DOHH2 (cell line): Measurements from ENCODE around the gene MYOF.
"Not testable (repeated sequence)": the region's sequence is repeated elsewhere in the genome, so short reads cannot be mapped to it uniquely, and the experiment has no call there.

Source experiments
- H3F3A ChIP-seq: fragments of 200-600 bp; sonication (generic), shearing (Covaris generic); 2 replicates; pipeline ENCODE4 v1.6.0; 2016; ENCODE audit warnings: antibody characterized with exemption, mild to moderate bottlenecking; ENCODE audit not compliant: control insufficient read depth, insufficient read depth
- H3K27ac ChIP-seq: fragments of 200-600 bp; sonication (generic); 2 replicates; pipeline ENCODE4 v1.5.1; 2014; ENCODE audit warnings: low read depth, mild to moderate bottlenecking, low read length, moderate library complexity
- H3K27me3 ChIP-seq: fragments of 200-600 bp; sonication (generic); 2 replicates; pipeline ENCODE4 v1.6.1; 2014; ENCODE audit warnings: mild to moderate bottlenecking, low read length, mixed read lengths; ENCODE audit not compliant: control insufficient read depth
- H3K36me3 ChIP-seq: fragments of 200-600 bp; sonication (generic); 2 replicates; pipeline ENCODE4 v1.6.1; 2014; ENCODE audit warnings: mild to moderate bottlenecking, low read length, moderate library complexity, mixed read lengths; ENCODE audit not compliant: control insufficient read depth
- H3K4me1 ChIP-seq: fragments of 200-600 bp; sonication (generic); 2 replicates; pipeline ENCODE4 v1.6.1; 2014; ENCODE audit warnings: mild to moderate bottlenecking, low read length, mixed read lengths; ENCODE audit not compliant: control insufficient read depth
- H3K4me2 ChIP-seq: fragments of 200-600 bp; sonication (generic); 2 replicates; pipeline ENCODE4 v1.6.0; 2014; ENCODE audit warnings: mild to moderate bottlenecking, low read length, moderate library complexity
- H3K4me3 ChIP-seq: fragments of 200-600 bp; sonication (generic); 2 replicates; pipeline ENCODE4 v1.5.1; 2014; ENCODE audit warnings: mild to moderate bottlenecking, low read length, mixed read lengths
- H3K79me2 ChIP-seq: fragments of 200-600 bp; sonication (generic); 2 replicates; pipeline ENCODE4 v1.6.1; 2014; ENCODE audit warnings: mild to moderate bottlenecking, low read length, mixed read lengths; ENCODE audit not compliant: control insufficient read depth
- H3K9me2 ChIP-seq: fragments of 200-600 bp; sonication (generic); replicated peaks from 2 replicates; pipeline ENCODE4 v1.6.1; 2014; ENCODE audit warnings: mild to moderate bottlenecking, low read length, mixed read lengths; ENCODE audit not compliant: control insufficient read depth
- H3K9me3 ChIP-seq: fragments of 200-600 bp; sonication (generic); 2 replicates; pipeline ENCODE4 v1.6.1; 2014; ENCODE audit warnings: antibody characterized with exemption, low read length, mixed read lengths; ENCODE audit not compliant: control insufficient read depth, insufficient read depth
- H4K20me1 ChIP-seq: fragments of 200-600 bp; sonication (generic); 2 replicates; pipeline ENCODE4 v1.6.0; 2014; ENCODE audit warnings: low read depth, mild to moderate bottlenecking, antibody characterized with exemption, low read length, moderate library complexity; ENCODE audit not compliant: control insufficient read depth, insufficient read depth
- EZH2phosphoT487 ChIP-seq: fragments of 200-600 bp; sonication (generic); IDR thresholded peaks from 2 replicates; pipeline ENCODE4 v1.6.1; 2017; ENCODE audit warnings: borderline replicate concordance, mild to moderate bottlenecking, antibody characterized with exemption, low read length, moderate library complexity, mixed read lengths
- TF ChIP-seq, protein P1 (sequence below): fragments of 200-600 bp; sonication (generic); IDR thresholded peaks from one replicate; pipeline ENCODE4 v1.5.1; 2014; ENCODE audit warnings: antibody characterized with exemption, mild to moderate bottlenecking, low read depth, low read length; ENCODE audit not compliant: poor library complexity, severe bottlenecking

The MYOF gene

DNA sequence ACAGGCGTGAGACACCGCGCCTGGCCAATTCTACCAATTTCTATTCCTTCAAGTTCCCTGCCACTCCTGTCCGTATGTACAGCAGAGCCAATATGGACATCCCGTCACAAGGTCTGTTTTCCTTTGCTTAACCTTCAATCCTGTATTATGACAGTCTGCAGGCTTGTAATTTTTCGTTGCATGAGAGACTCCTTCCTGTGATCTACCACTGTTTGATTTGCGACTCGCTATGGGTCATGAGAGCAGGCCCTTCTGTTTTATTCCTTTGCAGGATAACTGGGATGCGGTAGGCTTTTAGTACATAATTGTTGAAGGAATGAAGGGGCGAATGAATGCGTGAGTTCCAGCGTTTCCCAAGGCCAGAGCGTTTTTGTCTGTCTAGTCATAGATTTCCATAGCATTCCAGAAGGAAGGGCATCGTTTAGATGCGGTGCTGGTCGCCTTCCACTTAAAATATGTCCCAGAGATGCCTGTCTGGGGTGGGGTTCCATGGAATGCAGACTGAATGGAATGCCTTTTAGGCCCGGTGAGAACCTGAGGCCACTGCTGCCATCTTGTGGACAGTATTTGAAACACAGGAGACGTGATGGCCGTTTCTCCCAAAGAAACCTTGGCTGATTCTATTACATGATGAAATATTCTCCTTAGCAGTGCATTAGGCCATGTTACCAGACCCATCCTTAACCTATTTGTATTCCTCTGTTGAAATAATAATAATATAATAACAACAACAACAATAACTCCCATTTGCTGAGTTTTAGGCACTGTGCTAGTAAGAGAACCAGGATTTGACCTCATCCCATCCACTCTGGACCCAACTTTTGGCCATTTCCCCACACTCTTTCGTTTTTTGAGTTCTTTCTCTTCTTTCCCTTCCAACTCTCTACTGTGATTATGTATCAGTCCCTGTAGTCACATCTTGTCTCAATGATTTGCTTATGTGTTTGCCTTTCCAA is 193.2 kb downstream of the MYOF start:
- Histone ChIP-seq H4K20me1 (no peaks in the 10 kb centered on the region), H3K4me3 (no peak overlapping the region), H3K4me2 (no peak overlapping the region), H3K27me3 (0 out of 2 replicates have a peak, but pooled peaks cover 3% of the 10 kb centered on the region), H3K27ac (no peak overlapping the region), H3K36me3 (no peaks in the 10 kb centered on the region), H3F3A (no peaks in the 10 kb centered on the region), H3K9me2 (no peaks in the 10 kb centered on the region), H3K79me2 (no peaks in the 10 kb centered on the region), H3K9me3 (no peaks in the 10 kb centered on the region), H3K4me1 (peaks cover 7% of the 10 kb centered on the region; the same call in 1 of the 2 replicates)
- TF ChIP-seq EZH2phosphoT487 = no peak
- TF ChIP-seq, protein P1, sequence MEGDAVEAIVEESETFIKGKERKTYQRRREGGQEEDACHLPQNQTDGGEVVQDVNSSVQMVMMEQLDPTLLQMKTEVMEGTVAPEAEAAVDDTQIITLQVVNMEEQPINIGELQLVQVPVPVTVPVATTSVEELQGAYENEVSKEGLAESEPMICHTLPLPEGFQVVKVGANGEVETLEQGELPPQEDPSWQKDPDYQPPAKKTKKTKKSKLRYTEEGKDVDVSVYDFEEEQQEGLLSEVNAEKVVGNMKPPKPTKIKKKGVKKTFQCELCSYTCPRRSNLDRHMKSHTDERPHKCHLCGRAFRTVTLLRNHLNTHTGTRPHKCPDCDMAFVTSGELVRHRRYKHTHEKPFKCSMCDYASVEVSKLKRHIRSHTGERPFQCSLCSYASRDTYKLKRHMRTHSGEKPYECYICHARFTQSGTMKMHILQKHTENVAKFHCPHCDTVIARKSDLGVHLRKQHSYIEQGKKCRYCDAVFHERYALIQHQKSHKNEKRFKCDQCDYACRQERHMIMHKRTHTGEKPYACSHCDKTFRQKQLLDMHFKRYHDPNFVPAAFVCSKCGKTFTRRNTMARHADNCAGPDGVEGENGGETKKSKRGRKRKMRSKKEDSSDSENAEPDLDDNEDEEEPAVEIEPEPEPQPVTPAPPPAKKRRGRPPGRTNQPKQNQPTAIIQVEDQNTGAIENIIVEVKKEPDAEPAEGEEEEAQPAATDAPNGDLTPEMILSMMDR = peak; percentile 70

DNA sequence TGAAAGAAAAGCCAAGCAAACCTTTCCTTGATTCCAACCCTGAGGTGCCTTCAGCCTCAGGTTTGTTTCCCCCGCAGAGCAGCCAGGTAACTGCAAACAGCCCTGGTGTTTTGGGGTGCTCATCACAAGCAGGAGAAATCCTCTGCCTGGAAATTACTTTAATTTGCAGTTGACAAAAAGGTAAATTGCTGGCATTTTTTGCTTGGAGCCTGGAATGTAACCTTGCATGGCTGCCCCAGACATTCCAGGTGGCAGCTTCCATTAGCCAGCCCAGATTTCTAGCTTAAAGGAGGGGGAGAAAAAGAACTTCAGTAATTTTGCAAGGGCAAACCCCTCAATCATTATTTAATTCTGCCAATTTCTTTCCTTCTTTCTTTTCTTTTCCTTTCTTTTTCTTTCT is 194.4 kb downstream of the MYOF start:
- Histone ChIP-seq H4K20me1 (no peaks in the 10 kb centered on the region), H3F3A (no peaks in the 10 kb centered on the region), H3K27me3 (no peaks in the 10 kb centered on the region), H3K4me3 (no peak overlapping the region), H3K79me2 (no peaks in the 10 kb centered on the region), H3K4me1 (peaks cover 14% of the 10 kb centered on the region), H3K36me3 (no peaks in the 10 kb centered on the region), H3K27ac (no peak overlapping the region), H3K9me3 (no peaks in the 10 kb centered on the region), H3K4me2 (no peak overlapping the region), H3K9me2 (no peaks in the 10 kb centered on the region)
- no peak for TF ChIP-seq EZH2phosphoT487
- TF ChIP-seq, protein P1 = no peak

DNA sequence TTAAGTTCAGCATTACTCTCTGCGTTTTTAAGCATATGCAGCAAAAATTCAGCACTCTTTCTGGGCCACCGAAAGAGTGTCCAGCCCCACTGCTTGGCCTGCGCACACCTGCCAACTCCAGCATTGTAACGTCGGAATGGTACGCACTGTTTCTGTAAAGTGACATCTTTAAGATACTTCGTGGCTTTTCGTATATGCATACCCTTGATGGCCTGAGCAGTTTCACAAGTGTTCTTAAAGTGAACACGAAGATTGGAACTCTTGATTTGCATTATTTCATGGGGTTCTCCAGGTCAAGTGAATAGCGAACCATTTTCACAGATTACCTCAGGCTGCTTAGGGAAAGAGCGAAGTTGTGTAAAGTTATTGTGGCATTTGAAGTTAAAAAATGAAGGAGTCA is 197.9 kb downstream of the MYOF start:
- not testable (repeated sequence) for H3K36me3 ChIP-seq, H3F3A ChIP-seq

DNA sequence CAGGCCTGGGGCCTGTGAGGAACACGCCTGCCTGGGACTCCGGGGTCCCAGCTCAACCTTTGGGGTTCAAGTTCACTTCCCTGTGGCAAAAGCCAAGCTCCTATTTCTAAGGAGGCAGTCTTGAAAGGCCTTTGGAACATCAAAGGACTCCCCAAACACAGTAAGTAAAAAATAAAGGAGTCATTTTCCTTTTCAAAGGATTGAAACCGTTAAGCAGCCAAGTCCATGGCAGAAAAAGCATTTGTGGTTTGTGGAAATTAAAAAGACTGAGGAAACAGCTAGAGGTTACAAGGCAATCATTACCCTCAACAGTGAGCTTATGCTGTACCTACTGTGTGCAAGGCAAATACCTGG is 200.8 kb downstream of the MYOF start:
- Histone ChIP-seq H3K4me2 (no peak overlapping the region), H3K27ac (no peak overlapping the region)

More for the DNA sequence above, 197.9 kb downstream of the MYOF start:
- not testable (repeated sequence) for H3K27ac ChIP-seq, H4K20me1 ChIP-seq, H3K27me3 ChIP-seq, H3K9me2 ChIP-seq, H3K79me2 ChIP-seq, H3K4me2 ChIP-seq, H3K9me3 ChIP-seq, H3K4me3 ChIP-seq
- peaks cover 27% of the 10 kb centered on the region for H3K4me1 ChIP-seq

More for the DNA sequence above, 200.8 kb downstream of the MYOF start:
- no peaks in the 10 kb centered on the region for H3K27me3 ChIP-seq
- H3K36me3 ChIP-seq = no peaks in the 10 kb centered on the region
- no peaks in the 10 kb centered on the region for H3K9me3 ChIP-seq
- TF ChIP-seq, protein P1 = no peak
- H3K4me1 ChIP-seq = peaks cover 39% of the 10 kb centered on the region
- H3K4me3 ChIP-seq = no peak overlapping the region
- H4K20me1 ChIP-seq = no peaks in the 10 kb centered on the region
- no peaks in the 10 kb centered on the region for H3K79me2 ChIP-seq
- H3K9me2 ChIP-seq = no peaks in the 10 kb centered on the region
- H3F3A ChIP-seq = no peaks in the 10 kb centered on the region
